Activated B cell treated with CpG ODN at 0.5 μM for 24 hours (primary cell): ENCODE results near the gene TMEM244. TPM values are rescaled to one million over a fixed set of nuclear protein-coding genes. Genes with fewer than 3 reads are reported as not detected.

Source experiments
- ATAC-seq: fragments of 200-7000 bp; cut with Tn5 transposase; one replicate; pipeline ENCODE4 v1.10.0; 2021; ENCODE audit warnings: low read depth, mild to moderate bottlenecking, moderate library complexity
- CTCF ChIA-PET: fragments of 350-600 bp; sonication (Branson Sonifier 250); formaldehyde crosslinking; loops from one replicate; lab custom pipeline; 2021; ENCODE audit warnings: antibody characterized with exemption; lab: Charles Lee
- POLR2A ChIA-PET: fragments of 350-600 bp; sonication (Branson Sonifier 250); formaldehyde crosslinking; loops from one replicate; lab custom pipeline; 2021; ENCODE audit warnings: antibody characterized with exemption; lab: Charles Lee
- DNase-seq: peaks from one replicate; pipeline ENCODE4 v3.0.0; 2022
- H3K27ac Mint-ChIP-seq: one replicate; pipeline ENCODE4 v1.8.0; 2020; ENCODE audit warnings: mixed read lengths
- H3K27me3 Mint-ChIP-seq: one replicate; pipeline ENCODE4 v1.8.0; 2021; ENCODE audit warnings: mixed read lengths
- H3K36me3 Mint-ChIP-seq: one replicate; pipeline ENCODE4 v1.8.0; 2021; ENCODE audit warnings: low read depth, mixed read lengths
- H3K4me1 Mint-ChIP-seq: one replicate; pipeline ENCODE4 v1.8.0; 2021; ENCODE audit warnings: mixed read lengths
- H3K4me3 Mint-ChIP-seq: one replicate; pipeline ENCODE4 v1.8.0; 2020; ENCODE audit warnings: mild to moderate bottlenecking, mixed read lengths
- H3K9me3 Mint-ChIP-seq: one replicate; pipeline ENCODE4 v1.8.0; 2020; ENCODE audit warnings: mixed read lengths
- intact Hi-C: fragments of 100-400 bp; cut with micrococcal nuclease; formaldehyde crosslinking; loops from one replicate; pipeline ENCODE4 v1.15.1; 2024
- total RNA-seq: library from RNA; stranded (reverse); gene quantifications from 2 replicates; pipeline ENCODE4 v1.2.3, GENCODE V29; 2022
- TF ChIP-seq, protein P1 (sequence below): fragments of 200-600 bp; IDR thresholded peaks from one replicate; pipeline ENCODE4 v1.8.0; 2022; ENCODE audit warnings: antibody characterized with exemption, mild to moderate bottlenecking

Gene TMEM244, protein sequence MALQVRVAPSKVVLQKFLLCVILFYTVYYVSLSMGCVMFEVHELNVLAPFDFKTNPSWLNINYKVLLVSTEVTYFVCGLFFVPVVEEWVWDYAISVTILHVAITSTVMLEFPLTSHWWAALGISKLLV
- not detected in 2 replicates for total RNA-seq

DNA sequence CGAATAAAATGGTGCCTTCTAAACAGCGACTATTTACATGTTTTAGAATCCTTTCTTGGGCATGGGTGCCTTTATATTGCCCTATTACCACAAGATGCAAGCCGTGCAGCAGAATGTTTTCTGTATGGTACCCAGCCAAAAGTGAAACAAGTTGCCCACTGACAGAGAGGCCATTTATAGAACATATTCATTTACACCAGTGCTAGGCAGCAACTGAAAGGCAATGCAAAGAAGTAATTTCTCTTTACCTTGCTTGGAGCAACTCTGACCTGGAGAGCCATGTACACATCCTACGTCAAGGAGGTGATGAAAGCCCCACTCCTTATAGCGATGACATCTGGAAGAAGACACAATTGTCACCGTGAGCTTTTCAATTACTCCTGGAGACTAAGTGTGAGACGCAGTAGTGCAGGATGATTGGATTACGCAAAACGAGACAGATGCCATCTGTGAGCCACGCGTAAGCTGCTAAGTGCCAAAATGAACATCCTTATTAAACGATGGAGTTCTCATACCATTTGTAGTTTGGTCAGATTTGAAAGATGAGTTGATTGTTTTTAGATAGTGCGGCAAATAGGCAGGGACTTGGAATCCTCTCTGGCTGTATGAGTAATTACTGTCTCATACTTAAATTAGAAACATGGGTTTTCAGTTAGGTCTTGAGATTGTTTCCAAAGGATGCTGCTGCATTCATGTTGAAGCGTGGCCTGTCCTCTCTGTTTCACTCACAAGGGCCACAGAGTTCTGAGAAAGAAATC is at the start of gene TMEM244:
TSS of gene TMEM244 (minus strand) at position 408 of the 758 bp plus-strand sequence. CDS start at position 281, 127 bp downstream.
- TF ChIP-seq, protein P1, sequence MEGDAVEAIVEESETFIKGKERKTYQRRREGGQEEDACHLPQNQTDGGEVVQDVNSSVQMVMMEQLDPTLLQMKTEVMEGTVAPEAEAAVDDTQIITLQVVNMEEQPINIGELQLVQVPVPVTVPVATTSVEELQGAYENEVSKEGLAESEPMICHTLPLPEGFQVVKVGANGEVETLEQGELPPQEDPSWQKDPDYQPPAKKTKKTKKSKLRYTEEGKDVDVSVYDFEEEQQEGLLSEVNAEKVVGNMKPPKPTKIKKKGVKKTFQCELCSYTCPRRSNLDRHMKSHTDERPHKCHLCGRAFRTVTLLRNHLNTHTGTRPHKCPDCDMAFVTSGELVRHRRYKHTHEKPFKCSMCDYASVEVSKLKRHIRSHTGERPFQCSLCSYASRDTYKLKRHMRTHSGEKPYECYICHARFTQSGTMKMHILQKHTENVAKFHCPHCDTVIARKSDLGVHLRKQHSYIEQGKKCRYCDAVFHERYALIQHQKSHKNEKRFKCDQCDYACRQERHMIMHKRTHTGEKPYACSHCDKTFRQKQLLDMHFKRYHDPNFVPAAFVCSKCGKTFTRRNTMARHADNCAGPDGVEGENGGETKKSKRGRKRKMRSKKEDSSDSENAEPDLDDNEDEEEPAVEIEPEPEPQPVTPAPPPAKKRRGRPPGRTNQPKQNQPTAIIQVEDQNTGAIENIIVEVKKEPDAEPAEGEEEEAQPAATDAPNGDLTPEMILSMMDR: no peak
- Mint-ChIP-seq H3K36me3 (no peaks in the 10 kb centered on the region), H3K27ac (peak within 1 kb of the TSS; percentile 36), H3K4me3 (peak within 1 kb of the TSS; percentile 45), H3K9me3 (peaks cover 7% of the 10 kb centered on the region), H3K27me3 (no peaks in the 10 kb centered on the region), H3K4me1 (peaks cover 9% of the 10 kb centered on the region)
- DNase-seq (no peak), ATAC-seq (peak; percentile 21)
- ChIA-PET POLR2A (interaction anchor here (0.6 to 1.0 kb wide), 2 partner anchors 9 to 14 kb away, joined by 3 read pairs; no protein-coding TSS in a partner anchor), CTCF (no interaction called here)
- intact Hi-C loops: loop anchor here (1.0 kb wide), 1 partner anchor 12 kb away; no protein-coding TSS in a partner anchor

DNA sequence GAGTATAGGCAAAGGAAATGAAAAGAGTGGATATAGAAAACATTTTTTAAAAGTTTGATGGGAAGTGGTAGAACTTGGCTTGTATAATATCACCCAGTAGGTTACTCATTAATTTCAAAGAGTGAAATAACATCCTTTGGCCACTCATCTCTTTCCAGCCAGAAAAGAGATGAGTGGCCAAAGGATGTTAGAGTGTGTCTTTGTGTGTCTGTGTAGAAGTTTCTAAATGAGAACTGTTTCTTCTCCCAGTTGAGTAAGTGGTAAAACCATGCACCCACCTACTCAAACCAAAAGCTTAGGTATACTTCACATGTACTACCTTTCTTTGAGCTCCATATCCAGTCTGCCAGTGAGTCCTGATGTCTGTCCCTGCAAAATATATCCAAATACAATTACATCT is 47.7 kb upstream of the TMEM244 start:
- no peak overlapping the region for H3K4me3 Mint-ChIP-seq
- no peak overlapping the region for H3K27ac Mint-ChIP-seq
- H3K4me1 Mint-ChIP-seq: no peaks in the 10 kb centered on the region
- intact Hi-C loops: no loop called here
- no peak for DNase-seq
- no peaks in the 10 kb centered on the region for H3K36me3 Mint-ChIP-seq
- ChIA-PET CTCF (no interaction called here), POLR2A (no interaction called here)
- no peak for ATAC-seq
- H3K9me3 Mint-ChIP-seq: no peaks in the 10 kb centered on the region
- H3K27me3 Mint-ChIP-seq: no peaks in the 10 kb centered on the region
- TF ChIP-seq, protein P1: no peak

GRCh38 chr6:129908356-129908755 is 47.2 kb upstream of the TMEM244 start:
- CTCF ChIA-PET: no interaction called here

GRCh38 chr6:129906515-129907077 is 45.5 kb upstream of the TMEM244 start:
- no peak overlapping the region for H3K27ac Mint-ChIP-seq
- H3K4me3 Mint-ChIP-seq: no peak overlapping the region
- TF ChIP-seq, protein P1: no peak
- CTCF ChIA-PET: no interaction called here
- POLR2A ChIA-PET: no interaction called here
- ATAC-seq (no peak), DNase-seq (no peak)
- no peaks in the 10 kb centered on the region for H3K36me3 Mint-ChIP-seq
- H3K27me3 Mint-ChIP-seq: no peaks in the 10 kb centered on the region
- H3K9me3 Mint-ChIP-seq: no peaks in the 10 kb centered on the region
- peaks cover 6% of the 10 kb centered on the region for H3K4me1 Mint-ChIP-seq
- intact Hi-C loops: no loop called here

More at GRCh38 chr6:129908356-129908755, 47.2 kb upstream of the TMEM244 start:
- TF ChIP-seq, protein P1: no peak
- no peaks in the 10 kb centered on the region for H3K9me3 Mint-ChIP-seq
- no peak for ATAC-seq
- DNase-seq: no peak
- intact Hi-C loops: no loop called here
- H3K27me3 Mint-ChIP-seq: no peaks in the 10 kb centered on the region
- POLR2A ChIA-PET: no interaction called here
- H3K27ac Mint-ChIP-seq: no peak overlapping the region
- H3K4me3 Mint-ChIP-seq: no peak overlapping the region
- H3K4me1 Mint-ChIP-seq: no peaks in the 10 kb centered on the region
- no peaks in the 10 kb centered on the region for H3K36me3 Mint-ChIP-seq

- intact Hi-C loops: no loop called here
- Mint-ChIP-seq H3K27me3 (no peaks in the 10 kb centered on the region), H3K4me3 (no peak overlapping the region), H3K9me3 (no peaks in the 10 kb centered on the region), H3K27ac (no peak overlapping the region), H3K36me3 (no peaks in the 10 kb centered on the region), H3K4me1 (peaks cover 6% of the 10 kb centered on the region)
- CTCF ChIA-PET: no interaction called here
- ATAC-seq (no peak), DNase-seq (no peak)
- POLR2A ChIA-PET: no interaction called here
- TF ChIP-seq, protein P1: no peak
These were observed 42.0 kb upstream of the TMEM244 start for GRCh38 chr6:129903082-129903481.
